DOHH2 (cell line): ENCODE data around the gene RRAS2.

Experiments
- EZH2phosphoT487 ChIP-seq: fragments of 200-600 bp; sonication (generic); IDR thresholded peaks from 2 replicates; pipeline ENCODE4 v1.6.1; 2017; ENCODE audit warnings: borderline replicate concordance, mild to moderate bottlenecking, antibody characterized with exemption, low read length, moderate library complexity, mixed read lengths
- TF ChIP-seq, protein P1 (sequence below): fragments of 200-600 bp; sonication (generic); IDR thresholded peaks from one replicate; pipeline ENCODE4 v1.5.1; 2014; ENCODE audit warnings: antibody characterized with exemption, mild to moderate bottlenecking, low read depth, low read length; ENCODE audit not compliant: poor library complexity, severe bottlenecking

DNA sequence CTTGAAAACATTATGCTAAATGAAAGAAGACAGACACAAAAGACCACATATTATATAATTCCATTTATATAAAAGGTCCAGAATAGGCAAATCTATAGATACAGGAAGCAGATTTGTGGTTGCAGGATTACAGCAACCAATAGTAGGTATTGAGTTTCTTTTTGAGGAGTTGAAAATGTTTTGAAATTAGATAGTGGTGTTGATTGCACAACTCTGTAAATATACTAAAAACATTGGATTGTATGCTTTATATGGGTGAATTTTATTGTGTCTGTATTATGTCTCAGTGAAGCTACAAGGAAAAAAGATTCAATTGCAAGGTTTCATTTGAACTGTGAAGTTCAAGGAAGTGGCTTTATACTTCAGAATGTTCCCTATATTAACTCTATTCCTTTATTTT, 3.0 kb upstream of the RRAS2 start:
- TF ChIP-seq EZH2phosphoT487: no peak
- TF ChIP-seq, protein P1, sequence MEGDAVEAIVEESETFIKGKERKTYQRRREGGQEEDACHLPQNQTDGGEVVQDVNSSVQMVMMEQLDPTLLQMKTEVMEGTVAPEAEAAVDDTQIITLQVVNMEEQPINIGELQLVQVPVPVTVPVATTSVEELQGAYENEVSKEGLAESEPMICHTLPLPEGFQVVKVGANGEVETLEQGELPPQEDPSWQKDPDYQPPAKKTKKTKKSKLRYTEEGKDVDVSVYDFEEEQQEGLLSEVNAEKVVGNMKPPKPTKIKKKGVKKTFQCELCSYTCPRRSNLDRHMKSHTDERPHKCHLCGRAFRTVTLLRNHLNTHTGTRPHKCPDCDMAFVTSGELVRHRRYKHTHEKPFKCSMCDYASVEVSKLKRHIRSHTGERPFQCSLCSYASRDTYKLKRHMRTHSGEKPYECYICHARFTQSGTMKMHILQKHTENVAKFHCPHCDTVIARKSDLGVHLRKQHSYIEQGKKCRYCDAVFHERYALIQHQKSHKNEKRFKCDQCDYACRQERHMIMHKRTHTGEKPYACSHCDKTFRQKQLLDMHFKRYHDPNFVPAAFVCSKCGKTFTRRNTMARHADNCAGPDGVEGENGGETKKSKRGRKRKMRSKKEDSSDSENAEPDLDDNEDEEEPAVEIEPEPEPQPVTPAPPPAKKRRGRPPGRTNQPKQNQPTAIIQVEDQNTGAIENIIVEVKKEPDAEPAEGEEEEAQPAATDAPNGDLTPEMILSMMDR: no peak
